Activated CD8-positive, alpha-beta memory T cell treated with anti-CD3 and anti-CD28 coated beads, Interleukin-2, amount 10 ng/mL, durations not matched to agents 7 days and 5 days (primary cell): ENCODE results near the gene CSAG1. TPM values are rescaled to one million over a fixed set of nuclear protein-coding genes. Genes with fewer than 3 reads are reported as not detected.
"Not testable (repeated sequence)": the region's sequence is repeated elsewhere in the genome, so short reads cannot be mapped to it uniquely, and the experiment has no call there.

ENCODE experiments used
- ATAC-seq: fragments of 150-1000 bp; cut with Tn5 transposase; one replicate; pipeline ENCODE4 v1.10.0; 2021; ENCODE audit warnings: moderate library complexity
- CTCF ChIA-PET: fragments of 350-600 bp; sonication (Branson Sonifier 250); formaldehyde crosslinking; loops from one replicate; lab custom pipeline; 2021; ENCODE audit warnings: antibody characterized with exemption; lab: Charles Lee
- DNase-seq: peaks from one replicate; pipeline ENCODE4 v3.0.0-alpha.2; 2020
- H3K27ac Mint-ChIP-seq: one replicate; pipeline ENCODE4 v1.8.0; 2021; ENCODE audit warnings: mild to moderate bottlenecking, mixed read lengths
- H3K27me3 Mint-ChIP-seq: one replicate; pipeline ENCODE4 v1.8.0; 2021; ENCODE audit warnings: mixed read lengths
- H3K36me3 Mint-ChIP-seq: one replicate; pipeline ENCODE4 v1.8.0; 2021; ENCODE audit warnings: mild to moderate bottlenecking, mixed read lengths
- H3K4me1 Mint-ChIP-seq: one replicate; pipeline ENCODE4 v1.8.0; 2021; ENCODE audit warnings: mixed read lengths
- H3K4me3 Mint-ChIP-seq: one replicate; pipeline ENCODE4 v1.8.0; 2021; ENCODE audit warnings: mild to moderate bottlenecking, moderate library complexity, mixed read lengths
- H3K9me3 Mint-ChIP-seq: one replicate; pipeline ENCODE4 v1.8.0; 2022; ENCODE audit warnings: low read depth, mixed read lengths
- total RNA-seq, 2 experiments: library from RNA; stranded (reverse); gene quantifications; one replicate each; pipeline ENCODE4 v1.2.3, GENCODE V29; 2021

The CSAG1 gene, protein sequence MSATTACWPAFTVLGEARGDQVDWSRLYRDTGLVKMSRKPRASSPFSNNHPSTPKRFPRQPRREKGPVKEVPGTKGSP
- total RNA-seq, result not detected

DNA sequence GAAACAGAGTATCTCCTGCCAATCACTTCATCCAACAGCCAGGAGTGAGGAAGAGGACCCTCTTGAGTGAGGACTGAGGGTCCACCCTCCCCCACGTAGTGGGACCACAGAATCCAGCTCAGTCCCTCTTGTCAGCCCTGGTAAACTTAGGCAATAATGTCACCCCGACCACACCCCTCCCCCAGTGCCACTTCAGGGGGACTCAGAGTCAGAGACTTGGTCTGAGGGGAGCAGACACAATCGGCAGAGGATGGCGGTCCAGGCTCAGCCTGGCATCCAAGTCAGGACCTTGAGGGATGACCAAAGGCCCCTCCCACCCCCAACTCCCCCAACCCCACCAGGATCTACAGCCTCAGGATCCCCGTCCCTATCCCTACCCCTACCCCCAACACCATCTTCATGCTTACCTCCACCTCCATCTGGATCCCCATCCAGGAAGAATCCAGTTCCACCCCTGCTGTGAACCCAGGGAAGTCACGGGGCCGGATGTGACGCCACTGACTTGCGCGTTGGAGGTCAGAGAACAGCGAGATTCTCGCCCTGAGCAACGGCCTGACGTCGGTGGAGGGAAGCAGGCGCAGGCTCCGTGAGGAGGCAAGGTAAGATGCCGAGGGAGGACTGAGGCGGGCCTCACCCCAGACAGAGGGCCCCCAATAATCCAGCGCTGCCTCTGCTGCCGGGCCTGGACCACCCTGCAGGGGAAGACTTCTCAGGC is at the start of gene CSAG1, which contains the start of gene MAGEA12:
Gene CSAG1, minus strand, starts transcription at position 461 of the 715 bp plus-strand sequence. CDS start 1,261 bp downstream, outside the sequence.
Gene MAGEA12, plus strand, starts transcription at position 497 of the 715 bp plus-strand sequence. CDS start 2,405 bp downstream, outside the sequence.
- Mint-ChIP-seq H3K36me3 (no peaks in the 10 kb centered on the region), H3K27me3 (peaks cover 4% of the 10 kb centered on the region), H3K9me3 (no peaks in the 10 kb centered on the region), H3K27ac (no peak within 1 kb of the TSS), H3K4me1 (no peaks in the 10 kb centered on the region), H3K4me3 (no peak within 1 kb of the TSS)
- CTCF ChIA-PET, result no interaction called here
- DNase-seq (no peak), ATAC-seq (no peak)

DNA sequence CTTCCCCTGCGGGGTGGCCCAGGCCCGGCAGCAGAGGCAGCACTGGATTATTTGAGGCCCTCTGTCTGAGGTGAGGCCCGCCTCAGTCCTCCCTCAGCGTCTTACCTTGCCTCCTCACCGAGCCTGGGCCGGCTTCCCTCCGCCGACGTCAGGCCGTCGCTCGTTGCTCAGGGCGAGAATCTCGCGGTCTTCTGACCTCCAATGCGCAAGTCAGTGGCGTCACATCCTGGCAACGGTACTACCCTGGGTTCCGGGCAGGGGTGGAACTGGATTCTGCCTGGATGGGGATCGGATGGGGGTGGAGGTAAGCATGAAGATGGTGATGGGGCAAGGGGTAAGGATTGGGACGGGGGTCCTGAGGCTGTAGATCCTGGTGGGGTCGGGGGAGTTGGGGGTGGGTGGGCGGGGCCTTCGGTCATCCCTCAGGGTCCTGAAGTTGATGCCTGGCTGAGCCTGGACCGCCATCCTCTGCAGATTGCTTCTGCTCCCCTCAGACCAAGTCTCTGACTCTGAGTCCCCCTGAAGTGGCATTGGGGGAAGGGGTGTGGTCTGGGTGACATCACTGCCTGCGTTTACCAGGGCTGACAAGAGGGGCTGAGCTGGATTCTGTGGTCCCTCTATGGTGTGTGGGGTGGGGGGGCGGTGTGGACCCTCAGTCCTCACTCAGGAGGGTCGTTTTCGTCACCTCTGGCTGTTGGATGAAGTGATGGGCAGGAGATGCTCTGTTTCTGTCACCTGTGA is 36.2 kb upstream of the CSAG1 start, which contains the start of gene MAGEA6:
Gene MAGEA6, minus strand, starts transcription at position 141 of the 741 bp plus-strand sequence. CDS start 2,039 bp downstream, outside the sequence.
- H3K4me3 Mint-ChIP-seq, H3K36me3 Mint-ChIP-seq, CTCF ChIA-PET, H3K27me3 Mint-ChIP-seq, H3K9me3 Mint-ChIP-seq, H3K27ac Mint-ChIP-seq, H3K4me1 Mint-ChIP-seq, DNase-seq, ATAC-seq: not testable (repeated sequence)

DNA sequence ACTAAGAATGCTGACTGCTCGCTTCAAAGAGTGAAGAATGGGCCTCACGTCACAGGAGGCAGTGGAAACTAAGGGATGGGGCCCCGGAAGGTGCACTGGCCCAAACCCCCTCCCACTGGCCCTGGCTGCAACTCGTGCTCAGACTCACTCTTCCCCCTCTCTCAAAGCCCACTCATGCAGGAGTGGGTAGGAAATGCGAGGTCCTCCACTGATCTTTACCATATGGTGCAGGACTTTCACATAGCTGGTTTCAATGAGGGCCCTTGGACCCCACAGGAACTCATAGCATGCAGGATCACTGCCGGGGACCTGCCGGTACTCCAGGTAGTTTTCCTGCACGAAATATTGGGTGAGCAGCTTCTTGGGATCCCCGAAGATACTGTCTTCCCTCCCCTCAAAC is 33.0 kb upstream of the CSAG1 start:
- not testable (repeated sequence) for H3K27ac Mint-ChIP-seq, ATAC-seq, DNase-seq

DNA sequence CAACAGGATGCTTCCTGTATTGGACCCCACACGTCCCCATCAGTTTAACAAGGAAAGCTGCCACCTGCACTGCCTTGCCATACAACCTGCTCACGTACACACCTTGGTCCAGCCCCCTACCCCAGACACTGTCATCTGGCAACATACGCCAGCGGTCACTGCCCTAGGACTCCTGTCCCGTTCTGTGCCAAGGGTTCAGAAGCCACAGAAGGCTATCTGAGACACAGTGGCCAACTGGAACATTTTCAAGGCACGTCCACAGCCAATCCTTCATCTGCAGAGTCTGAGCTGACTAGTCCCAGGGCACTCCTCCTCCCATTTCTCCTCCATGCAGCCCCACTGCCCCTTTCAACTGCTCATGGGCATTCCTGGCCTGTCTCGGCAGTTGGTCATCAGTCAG is 28.1 kb upstream of the CSAG1 start:
- H3K36me3 Mint-ChIP-seq, H3K4me1 Mint-ChIP-seq, CTCF ChIA-PET, H3K27me3 Mint-ChIP-seq, ATAC-seq, DNase-seq, H3K4me3 Mint-ChIP-seq, H3K9me3 Mint-ChIP-seq, H3K27ac Mint-ChIP-seq: not testable (repeated sequence)

More for the DNA sequence above, 33.0 kb upstream of the CSAG1 start:
- H3K4me3 Mint-ChIP-seq, H3K4me1 Mint-ChIP-seq, H3K36me3 Mint-ChIP-seq, H3K9me3 Mint-ChIP-seq, CTCF ChIA-PET, H3K27me3 Mint-ChIP-seq: not testable (repeated sequence)

DNA sequence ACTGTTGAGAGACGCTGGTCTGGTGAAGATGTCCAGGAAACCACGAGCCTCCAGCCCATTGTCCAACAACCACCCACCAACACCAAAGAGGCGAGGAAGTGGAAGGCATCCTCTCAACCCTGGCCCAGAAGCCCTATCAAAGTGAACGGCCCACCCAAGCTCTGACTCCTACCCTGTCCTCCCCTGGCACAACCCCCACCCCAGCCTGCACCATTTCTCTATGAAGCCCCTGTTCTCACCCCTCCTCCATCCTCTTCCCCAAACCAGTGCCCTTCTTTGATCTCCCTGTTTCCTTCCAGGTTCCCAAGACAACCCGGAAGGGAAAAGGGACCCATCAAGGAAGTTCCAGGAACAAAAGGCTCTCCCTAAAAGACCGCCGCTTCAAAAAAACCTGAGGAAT is 26.0 kb upstream of the CSAG1 start:
- H3K9me3 Mint-ChIP-seq, DNase-seq, H3K27me3 Mint-ChIP-seq, CTCF ChIA-PET, H3K36me3 Mint-ChIP-seq, ATAC-seq, H3K27ac Mint-ChIP-seq, H3K4me1 Mint-ChIP-seq, H3K4me3 Mint-ChIP-seq: not testable (repeated sequence)

DNA sequence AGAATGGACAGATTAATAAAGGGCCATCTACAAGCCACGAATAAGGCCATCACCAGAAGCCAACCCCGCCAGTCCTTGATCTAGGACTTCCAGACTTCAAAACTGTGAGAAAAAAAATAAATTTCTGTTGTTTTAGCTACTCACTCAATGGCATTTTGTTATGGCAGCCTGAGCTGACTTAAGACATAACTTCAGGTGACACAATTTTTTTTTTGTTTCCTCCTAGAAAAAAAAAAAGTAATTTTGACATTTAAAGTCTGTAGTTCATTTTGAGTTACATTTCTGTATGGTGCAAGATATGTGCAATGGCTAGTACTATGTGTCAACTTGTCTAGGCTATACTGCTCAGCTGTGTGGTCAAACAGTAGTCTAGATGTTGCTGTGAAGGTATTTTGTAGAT is 25.4 kb upstream of the CSAG1 start, which contains the start of gene CSAG3:
Gene CSAG3, plus strand, starts transcription at position 301 of the 400 bp plus-strand sequence.
- DNase-seq, H3K27ac Mint-ChIP-seq, H3K4me3 Mint-ChIP-seq, H3K27me3 Mint-ChIP-seq, CTCF ChIA-PET, H3K9me3 Mint-ChIP-seq, H3K4me1 Mint-ChIP-seq, ATAC-seq, H3K36me3 Mint-ChIP-seq: not testable (repeated sequence)

DNA sequence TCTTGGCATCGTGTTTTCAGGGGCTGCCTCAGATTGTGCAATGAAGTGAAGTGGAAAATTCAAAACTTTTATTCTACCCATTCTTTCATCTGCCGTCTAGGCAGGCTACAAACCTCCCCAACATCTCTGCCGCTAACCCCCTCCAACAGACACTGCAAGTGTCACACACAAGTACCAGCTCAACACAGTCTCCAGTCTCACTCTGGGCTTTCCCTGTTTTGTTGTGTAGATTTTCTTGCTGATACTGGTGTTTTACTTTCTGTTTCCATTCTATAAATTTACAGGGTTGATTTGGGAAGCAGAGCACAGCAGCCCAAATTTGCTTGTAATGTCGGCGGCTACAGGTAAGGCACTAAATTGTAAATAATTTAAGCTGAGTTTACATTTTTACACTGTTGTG is 21.4 kb upstream of the CSAG1 start:
- DNase-seq, H3K4me1 Mint-ChIP-seq, H3K4me3 Mint-ChIP-seq, H3K36me3 Mint-ChIP-seq, H3K9me3 Mint-ChIP-seq, ATAC-seq, H3K27me3 Mint-ChIP-seq, H3K27ac Mint-ChIP-seq, CTCF ChIA-PET: not testable (repeated sequence)

DNA sequence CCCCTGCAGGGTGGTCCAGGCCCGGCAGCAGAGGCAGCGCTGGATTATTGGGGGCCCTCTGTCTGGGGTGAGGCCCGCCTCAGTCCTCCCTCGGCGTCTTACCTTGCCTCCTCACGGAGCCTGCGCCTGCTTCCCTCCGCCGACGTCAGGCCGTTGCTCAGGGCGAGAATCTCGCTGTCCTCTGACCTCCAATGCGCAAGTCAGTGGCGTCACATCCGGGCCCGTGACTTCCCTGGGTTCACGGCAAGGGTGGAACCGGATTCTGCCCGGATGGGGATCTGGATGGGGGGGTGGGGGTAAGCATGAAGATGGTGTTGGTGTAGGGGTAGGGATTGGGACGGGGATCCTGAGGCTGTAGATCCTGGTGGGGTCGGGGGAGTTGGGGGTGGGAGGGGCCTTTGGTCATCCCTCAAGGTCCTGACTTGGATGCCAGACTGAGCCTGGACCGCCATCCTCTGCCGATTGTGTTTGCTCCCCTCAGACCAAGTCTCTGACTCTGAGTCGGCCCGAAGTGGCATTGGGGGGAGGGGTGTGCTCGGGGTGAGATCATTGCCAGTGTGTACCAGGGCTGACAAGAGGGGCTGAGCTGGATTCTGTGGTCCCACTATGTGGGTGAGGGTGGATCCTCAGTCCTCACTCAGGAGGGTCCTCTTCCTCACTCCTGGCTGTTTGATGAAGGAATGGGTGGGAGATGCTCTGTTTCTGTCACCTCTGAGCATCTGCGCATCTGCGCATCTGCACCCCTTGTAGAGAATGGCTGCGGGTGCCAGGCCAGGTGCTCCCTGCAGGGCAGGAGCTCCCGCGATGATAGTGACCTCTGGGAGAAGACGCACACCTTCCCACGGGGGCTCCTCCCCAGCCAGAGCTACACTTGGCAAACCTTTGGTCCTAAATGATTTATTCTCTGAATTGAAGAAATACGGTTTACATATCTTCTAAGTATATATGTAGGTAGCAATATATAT is 20.4 kb upstream of the CSAG1 start, which contains the start of gene MAGEA2:
Gene MAGEA2, minus strand, starts transcription at position 157 of the 965 bp plus-strand sequence. CDS start 2,479 bp downstream, outside the sequence.
- DNase-seq, CTCF ChIA-PET, H3K9me3 Mint-ChIP-seq, H3K27me3 Mint-ChIP-seq, H3K36me3 Mint-ChIP-seq, H3K4me1 Mint-ChIP-seq, ATAC-seq, H3K4me3 Mint-ChIP-seq, H3K27ac Mint-ChIP-seq: not testable (repeated sequence)

DNA sequence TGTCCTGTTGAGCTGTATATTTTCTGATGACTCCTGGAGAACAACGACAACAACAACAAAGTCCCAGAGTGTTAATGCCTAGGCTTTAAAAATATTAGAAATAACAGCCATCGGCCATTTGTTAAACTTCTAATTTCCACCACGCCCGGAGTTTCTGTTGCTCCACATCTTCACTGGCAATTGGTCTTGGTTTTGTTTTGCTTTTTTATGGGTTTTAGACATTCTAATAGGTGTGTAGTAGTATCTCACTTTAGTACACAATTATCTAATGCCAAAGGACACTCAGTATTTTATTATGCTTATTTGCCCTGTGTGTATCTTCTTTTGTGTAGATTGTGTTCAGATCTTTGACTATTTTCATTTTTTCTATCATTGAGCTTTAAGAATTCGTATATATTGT is 5.0 kb upstream of the CSAG1 start:
- no peak for DNase-seq
- CTCF ChIA-PET, result no interaction called here
- H3K36me3 Mint-ChIP-seq, result no peaks in the 10 kb centered on the region

DNA sequence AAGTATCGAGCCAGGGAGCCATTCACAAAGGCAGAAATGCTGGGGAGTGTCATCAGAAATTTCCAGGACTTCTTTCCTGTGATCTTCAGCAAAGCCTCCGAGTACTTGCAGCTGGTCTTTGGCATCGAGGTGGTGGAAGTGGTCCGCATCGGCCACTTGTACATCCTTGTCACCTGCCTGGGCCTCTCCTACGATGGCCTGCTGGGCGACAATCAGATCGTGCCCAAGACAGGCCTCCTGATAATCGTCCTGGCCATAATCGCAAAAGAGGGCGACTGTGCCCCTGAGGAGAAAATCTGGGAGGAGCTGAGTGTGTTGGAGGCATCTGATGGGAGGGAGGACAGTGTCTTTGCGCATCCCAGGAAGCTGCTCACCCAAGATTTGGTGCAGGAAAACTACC is 3.0 kb upstream of the CSAG1 start:
- H3K27me3 Mint-ChIP-seq, CTCF ChIA-PET, H3K9me3 Mint-ChIP-seq, H3K36me3 Mint-ChIP-seq, ATAC-seq, H3K4me3 Mint-ChIP-seq, H3K4me1 Mint-ChIP-seq, DNase-seq, H3K27ac Mint-ChIP-seq: not testable (repeated sequence)

More for the DNA sequence above, 5.0 kb upstream of the CSAG1 start:
- H3K9me3 Mint-ChIP-seq, result no peaks in the 10 kb centered on the region
- no peak for ATAC-seq
- no peak overlapping the region for H3K27ac Mint-ChIP-seq
- no peaks in the 10 kb centered on the region for H3K4me1 Mint-ChIP-seq
- H3K27me3 Mint-ChIP-seq, result no peaks in the 10 kb centered on the region
- H3K4me3 Mint-ChIP-seq, result no peak overlapping the region

DNA sequence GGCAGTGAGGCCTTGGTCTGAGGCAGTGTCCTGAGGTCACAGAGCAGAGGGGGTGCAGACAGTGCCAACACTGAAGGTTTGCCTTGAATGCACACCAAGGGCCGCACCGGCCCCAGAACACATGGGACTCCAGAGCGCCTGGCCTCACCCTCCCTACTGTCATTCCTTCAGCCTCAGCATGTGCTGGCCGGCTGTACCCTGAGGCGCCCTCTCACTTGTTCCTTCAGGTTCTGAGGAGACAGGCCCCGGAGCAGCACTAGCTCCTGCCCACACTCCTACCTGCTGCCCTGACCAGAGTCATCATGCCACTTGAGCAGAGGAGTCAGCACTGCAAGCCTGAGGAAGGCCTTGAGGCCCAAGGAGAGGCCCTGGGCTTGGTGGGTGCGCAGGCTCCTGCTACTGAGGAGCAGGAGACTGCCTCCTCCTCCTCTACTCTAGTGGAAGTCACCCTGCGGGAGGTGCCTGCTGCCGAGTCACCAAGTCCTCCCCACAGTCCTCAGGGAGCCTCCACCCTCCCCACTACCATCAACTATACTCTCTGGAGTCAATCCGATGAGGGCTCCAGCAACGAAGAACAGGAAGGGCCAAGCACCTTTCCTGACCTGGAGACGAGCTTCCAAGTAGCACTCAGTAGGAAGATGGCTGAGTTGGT is 2.5 kb upstream of the CSAG1 start:
- ATAC-seq, result no peak

DNA sequence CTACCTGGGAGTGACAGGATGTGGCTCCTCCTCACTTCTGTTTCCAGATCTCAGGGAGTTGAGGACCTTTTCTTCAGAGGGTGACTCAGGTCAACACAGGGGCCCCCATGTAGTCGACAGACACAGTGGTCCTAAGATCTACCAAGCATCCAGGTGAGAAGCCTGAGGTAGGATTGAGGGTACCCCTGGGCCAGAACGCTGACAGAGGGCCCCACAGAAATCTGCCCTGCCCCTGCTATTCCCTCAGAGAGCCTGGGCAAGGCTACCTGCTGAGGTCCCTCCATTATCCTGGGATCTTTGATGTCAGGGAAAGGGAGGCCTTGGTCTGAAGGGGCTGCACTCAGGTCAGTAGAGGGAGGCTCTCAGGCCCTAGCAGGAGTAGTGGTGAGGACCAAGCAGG is 1.6 kb upstream of the CSAG1 start:
- Mint-ChIP-seq H3K27ac (no peak overlapping the region), H3K9me3 (no peaks in the 10 kb centered on the region), H3K4me3 (no peak overlapping the region), H3K36me3 (no peaks in the 10 kb centered on the region), H3K27me3 (no peaks in the 10 kb centered on the region), H3K4me1 (no peaks in the 10 kb centered on the region)
- no peak for ATAC-seq
- no peak for DNase-seq
- CTCF ChIA-PET, result no interaction called here

More for the DNA sequence above, 2.5 kb upstream of the CSAG1 start:
- no peak overlapping the region for H3K27ac Mint-ChIP-seq
- CTCF ChIA-PET, result no interaction called here
- no peak for DNase-seq
- no peaks in the 10 kb centered on the region for H3K36me3 Mint-ChIP-seq
- H3K9me3 Mint-ChIP-seq, result no peaks in the 10 kb centered on the region
- no peak overlapping the region for H3K4me3 Mint-ChIP-seq
- H3K27me3 Mint-ChIP-seq, result no peaks in the 10 kb centered on the region
- H3K4me1 Mint-ChIP-seq, result no peaks in the 10 kb centered on the region
